Glutamatergic neuron (in vitro differentiated cells): ENCODE measurements around the gene CCL17. TPM values are rescaled to one million over a fixed set of nuclear protein-coding genes. Genes with fewer than 3 reads are reported as not detected.

ENCODE experiments used
- DNase-seq: peaks from one replicate; pipeline ENCODE4 v3.0.0; 2022
- H3K27ac Mint-ChIP-seq: one replicate; pipeline ENCODE4 v1.8.0; 2020; ENCODE audit warnings: mild to moderate bottlenecking, mixed read lengths, inconsistent platforms; ENCODE audit not compliant: unreplicated experiment
- H3K27me3 Mint-ChIP-seq: one replicate; pipeline ENCODE4 v1.8.0; 2020; ENCODE audit warnings: mild to moderate bottlenecking, moderate library complexity, mixed read lengths, inconsistent platforms; ENCODE audit not compliant: unreplicated experiment
- H3K36me3 Mint-ChIP-seq: one replicate; pipeline ENCODE4 v1.8.0; 2020; ENCODE audit warnings: mild to moderate bottlenecking, mixed read lengths, inconsistent platforms; ENCODE audit not compliant: unreplicated experiment
- H3K4me1 Mint-ChIP-seq: one replicate; pipeline ENCODE4 v1.8.0; 2020; ENCODE audit warnings: mild to moderate bottlenecking, low read depth, mixed read lengths, inconsistent platforms; ENCODE audit not compliant: unreplicated experiment
- H3K4me3 Mint-ChIP-seq: one replicate; pipeline ENCODE4 v1.8.0; 2020; ENCODE audit warnings: mild to moderate bottlenecking, mixed read lengths, inconsistent platforms; ENCODE audit not compliant: unreplicated experiment
- H3K9me3 Mint-ChIP-seq: one replicate; pipeline ENCODE4 v1.8.0; 2020; ENCODE audit warnings: mild to moderate bottlenecking, moderate library complexity, mixed read lengths, inconsistent platforms; ENCODE audit not compliant: unreplicated experiment
- CTCF ChIP-seq: fragments of 200-600 bp; sonication (generic); IDR thresholded peaks from one replicate; pipeline ENCODE4 v1.5.0; 2021; ENCODE audit not compliant: partially characterized antibody, unreplicated experiment
- total RNA-seq: library from RNA; stranded (reverse); fragmentation: NEBNext Ultra II Directional; extraction: Animal tissue kit (Norgen Biotek cat#: 25700); gene quantifications from one replicate; pipeline ENCODE4 v1.2.1, GENCODE V29; 2021; ENCODE audit not compliant: unreplicated experiment

The CCL17 gene
- total RNA-seq, 1 donor from 2014 or later: not detected

- Mint-ChIP-seq H3K27me3 (peaks cover 5% of the 10 kb centered on the region), H3K36me3 (peaks cover 7% of the 10 kb centered on the region), H3K27ac (no peak overlapping the region), H3K9me3 (peaks cover 5% of the 10 kb centered on the region), H3K4me3 (no peak overlapping the region), H3K4me1 (peaks cover 6% of the 10 kb centered on the region)
- DNase-seq: no peak
- TF ChIP-seq CTCF: no peak
These were observed 8.0 kb downstream of the CCL17 start for GRCh38 chr16:57412584-57412983.

GRCh38 chr16:57413301-57413730 lies 8.7 kb downstream of the CCL17 start:
- H3K27ac Mint-ChIP-seq: no peak overlapping the region

GRCh38 chr16:57413733-57414132 lies 9.2 kb downstream of the CCL17 start:
- Mint-ChIP-seq H3K27me3 (peaks cover 4% of the 10 kb centered on the region), H3K36me3 (peaks cover 7% of the 10 kb centered on the region), H3K4me1 (peaks cover 11% of the 10 kb centered on the region), H3K27ac (no peak overlapping the region), H3K4me3 (no peak overlapping the region), H3K9me3 (peaks cover 7% of the 10 kb centered on the region)
- DNase-seq: no peak
- TF ChIP-seq CTCF: no peak

More at GRCh38 chr16:57413301-57413730, 8.7 kb downstream of the CCL17 start:
- Mint-ChIP-seq H3K36me3 (peaks cover 7% of the 10 kb centered on the region), H3K4me1 (peaks cover 10% of the 10 kb centered on the region), H3K9me3 (peaks cover 7% of the 10 kb centered on the region), H3K27me3 (peaks cover 5% of the 10 kb centered on the region), H3K4me3 (no peak overlapping the region)
- TF ChIP-seq CTCF: no peak
- no peak for DNase-seq

GRCh38 chr16:57416084-57416483 lies 11.5 kb downstream of the CCL17 start:
- H3K27me3 Mint-ChIP-seq: peaks cover 3% of the 10 kb centered on the region
- no peak for TF ChIP-seq CTCF
- H3K27ac Mint-ChIP-seq: no peak overlapping the region
- H3K9me3 Mint-ChIP-seq: peaks cover 3% of the 10 kb centered on the region
- H3K4me1 Mint-ChIP-seq: peaks cover 14% of the 10 kb centered on the region
- H3K36me3 Mint-ChIP-seq: no peaks in the 10 kb centered on the region
- no peak for DNase-seq
- H3K4me3 Mint-ChIP-seq: no peak overlapping the region

- Mint-ChIP-seq H3K4me3 (no peak overlapping the region), H3K36me3 (no peaks in the 10 kb centered on the region), H3K27me3 (peaks cover 3% of the 10 kb centered on the region), H3K4me1 (peaks cover 14% of the 10 kb centered on the region), H3K9me3 (peaks cover 3% of the 10 kb centered on the region), H3K27ac (no peak overlapping the region)
- no peak for TF ChIP-seq CTCF
- no peak for DNase-seq
These were observed 14.9 kb downstream of the CCL17 start for GRCh38 chr16:57419506-57419905.
